BLaER1 (cell line): ENCODE data around the gene CAVIN2.

Experiments used
- H3K27ac ChIP-seq: shearing (Covaris generic); formaldehyde crosslinking; 2 replicates; pipeline ENCODE4 v1.8.1; 2022
- H3K27me3 ChIP-seq: shearing (Covaris generic); formaldehyde crosslinking; 2 replicates; pipeline ENCODE4 v1.8.1; 2022
- H3K36me3 ChIP-seq: shearing (Covaris generic); formaldehyde crosslinking; 2 replicates; pipeline ENCODE4 v1.8.1; 2022
- H3K4me1 ChIP-seq: shearing (Covaris generic); formaldehyde crosslinking; 2 replicates; pipeline ENCODE4 v1.8.1; 2022
- H3K4me2 ChIP-seq: shearing (Covaris generic); formaldehyde crosslinking; 2 replicates; pipeline ENCODE4 v1.8.1; 2022
- H3K4me3 ChIP-seq: shearing (Covaris generic); formaldehyde crosslinking; 2 replicates; pipeline ENCODE4 v1.8.1; 2022
- H3K9ac ChIP-seq: shearing (Covaris generic); formaldehyde crosslinking; 2 replicates; pipeline ENCODE4 v1.8.1; 2022
- H3K9me3 ChIP-seq: shearing (Covaris generic); formaldehyde crosslinking; 2 replicates; pipeline ENCODE4 v1.8.1; 2022
- H4K20me1 ChIP-seq: shearing (Covaris generic); formaldehyde crosslinking; 2 replicates; pipeline ENCODE4 v1.8.1; 2022
- Cebpa-rat ChIP-seq: shearing (Covaris generic); IDR thresholded peaks from 2 replicates; pipeline ENCODE4 v1.8.1; 2022

Gene CAVIN2

GRCh38 chr2:191840921-191841320, 6.0 kb downstream of the CAVIN2 start:
- H3K4me1 ChIP-seq: peaks cover 24% of the 10 kb centered on the region
- H3K27ac ChIP-seq: no peak overlapping the region
- H3K4me2 ChIP-seq: no peak overlapping the region
- no peaks in the 10 kb centered on the region for H3K36me3 ChIP-seq
- no peak overlapping the region for H3K9ac ChIP-seq
- no peak overlapping the region for H3K4me3 ChIP-seq
- no peaks in the 10 kb centered on the region for H3K27me3 ChIP-seq
- no peaks in the 10 kb centered on the region for H3K9me3 ChIP-seq
- no peak for TF ChIP-seq Cebpa-rat
- H4K20me1 ChIP-seq: no peaks in the 10 kb centered on the region

- TF ChIP-seq Cebpa-rat: no peak
- H3K4me1 ChIP-seq: peaks cover 24% of the 10 kb centered on the region
- H3K27ac ChIP-seq: no peak overlapping the region
- no peaks in the 10 kb centered on the region for H4K20me1 ChIP-seq
- no peaks in the 10 kb centered on the region for H3K36me3 ChIP-seq
- H3K9me3 ChIP-seq: no peaks in the 10 kb centered on the region
- H3K4me3 ChIP-seq: no peak overlapping the region
- H3K9ac ChIP-seq: no peak overlapping the region
- H3K27me3 ChIP-seq: no peaks in the 10 kb centered on the region
- peak overlapping the region; percentile 31 for H3K4me2 ChIP-seq
Measured at GRCh38 chr2:191839918-191840804, 6.7 kb downstream of the CAVIN2 start.

- TF ChIP-seq Cebpa-rat: no peak
- Histone ChIP-seq H3K9ac (no peak overlapping the region), H3K4me2 (no peak overlapping the region), H4K20me1 (no peaks in the 10 kb centered on the region), H3K27me3 (no peaks in the 10 kb centered on the region), H3K4me1 (peaks cover 24% of the 10 kb centered on the region), H3K9me3 (no peaks in the 10 kb centered on the region), H3K4me3 (no peak overlapping the region), H3K27ac (no peak overlapping the region), H3K36me3 (no peaks in the 10 kb centered on the region)
Measured at GRCh38 chr2:191838526-191838925, 8.4 kb downstream of the CAVIN2 start.

GRCh38 chr2:191836853-191837769, 9.8 kb downstream of the CAVIN2 start:
- no peaks in the 10 kb centered on the region for H3K9me3 ChIP-seq
- H3K27me3 ChIP-seq: no peaks in the 10 kb centered on the region
- H4K20me1 ChIP-seq: no peaks in the 10 kb centered on the region
- peaks cover 24% of the 10 kb centered on the region for H3K4me1 ChIP-seq
- TF ChIP-seq Cebpa-rat: no peak
- no peak overlapping the region for H3K4me3 ChIP-seq
- H3K9ac ChIP-seq: no peak overlapping the region
- H3K36me3 ChIP-seq: no peaks in the 10 kb centered on the region
- peak overlapping the region; percentile 69 for H3K4me2 ChIP-seq
- H3K27ac ChIP-seq: peak overlapping the region; percentile 68

- Histone ChIP-seq H3K9ac (no peak overlapping the region), H3K4me3 (no peak overlapping the region), H3K27ac (peak overlapping the region; percentile 68), H3K27me3 (no peaks in the 10 kb centered on the region), H3K4me2 (peak overlapping the region; percentile 69), H3K4me1 (peaks cover 24% of the 10 kb centered on the region), H3K36me3 (no peaks in the 10 kb centered on the region), H4K20me1 (no peaks in the 10 kb centered on the region), H3K9me3 (no peaks in the 10 kb centered on the region)
- TF ChIP-seq Cebpa-rat: no peak
Measured at GRCh38 chr2:191836471-191836852, 10.4 kb downstream of the CAVIN2 start.

GRCh38 chr2:191835539-191836350, 11.1 kb downstream of the CAVIN2 start:
- Histone ChIP-seq H3K9me3 (no peaks in the 10 kb centered on the region), H3K27me3 (no peaks in the 10 kb centered on the region), H4K20me1 (no peaks in the 10 kb centered on the region), H3K4me2 (no peak overlapping the region), H3K4me1 (peaks cover 24% of the 10 kb centered on the region), H3K4me3 (no peak overlapping the region), H3K36me3 (no peaks in the 10 kb centered on the region), H3K9ac (no peak overlapping the region), H3K27ac (no peak overlapping the region)
- TF ChIP-seq Cebpa-rat: no peak

GRCh38 chr2:191835100-191835499, 11.8 kb downstream of the CAVIN2 start:
- no peak for TF ChIP-seq Cebpa-rat
- peaks cover 21% of the 10 kb centered on the region for H3K4me1 ChIP-seq
- no peak overlapping the region for H3K4me3 ChIP-seq

GRCh38 chr2:191833356-191833755, 13.5 kb downstream of the CAVIN2 start:
- Histone ChIP-seq H3K9me3 (no peaks in the 10 kb centered on the region), H3K27me3 (no peaks in the 10 kb centered on the region), H3K4me1 (peaks cover 17% of the 10 kb centered on the region), H4K20me1 (no peaks in the 10 kb centered on the region), H3K9ac (no peak overlapping the region), H3K27ac (no peak overlapping the region), H3K36me3 (no peaks in the 10 kb centered on the region), H3K4me3 (no peak overlapping the region), H3K4me2 (no peak overlapping the region)
- no peak for TF ChIP-seq Cebpa-rat

More at GRCh38 chr2:191835100-191835499, 11.8 kb downstream of the CAVIN2 start:
- Histone ChIP-seq H3K4me2 (no peak overlapping the region), H3K36me3 (no peaks in the 10 kb centered on the region), H4K20me1 (no peaks in the 10 kb centered on the region), H3K9me3 (no peaks in the 10 kb centered on the region), H3K9ac (no peak overlapping the region), H3K27me3 (no peaks in the 10 kb centered on the region), H3K27ac (no peak overlapping the region)

- H3K9ac ChIP-seq: no peak overlapping the region
- H3K27ac ChIP-seq: no peak overlapping the region
- no peaks in the 10 kb centered on the region for H3K27me3 ChIP-seq
Measured at GRCh38 chr2:191832668-191833067, 14.2 kb downstream of the CAVIN2 start.

More at GRCh38 chr2:191832668-191833067, 14.2 kb downstream of the CAVIN2 start:
- no peaks in the 10 kb centered on the region for H3K9me3 ChIP-seq
- peaks cover 15% of the 10 kb centered on the region for H3K4me1 ChIP-seq
- H3K4me3 ChIP-seq: no peak overlapping the region
- no peak overlapping the region for H3K4me2 ChIP-seq
- no peaks in the 10 kb centered on the region for H4K20me1 ChIP-seq
- no peak for TF ChIP-seq Cebpa-rat
- no peaks in the 10 kb centered on the region for H3K36me3 ChIP-seq
